Fibroblast of lung (primary cell): ENCODE data around the gene GMPR.

Source experiments
- CTCF ChIP-seq, 2 donors: IDR thresholded peaks in 1 of 2; conservative IDR thresholded peaks in 1 of 2; 1 replicate in 1 of 2; 2 replicates in 1 of 2; pipeline ENCODE4 v1.5.1; 2011 to 2012; ENCODE audit warnings: low read length in 2 of 2, control low read depth in 1 of 2, inconsistent platforms in 1 of 2, low read depth in 1 of 2, mild to moderate bottlenecking in 1 of 2
- EZH2 ChIP-seq: IDR thresholded peaks from 2 replicates; pipeline ENCODE4 v1.5.1; 2012; ENCODE audit warnings: low read length, control low read depth, mild to moderate bottlenecking; ENCODE audit errors: missing control alignments

DNA sequence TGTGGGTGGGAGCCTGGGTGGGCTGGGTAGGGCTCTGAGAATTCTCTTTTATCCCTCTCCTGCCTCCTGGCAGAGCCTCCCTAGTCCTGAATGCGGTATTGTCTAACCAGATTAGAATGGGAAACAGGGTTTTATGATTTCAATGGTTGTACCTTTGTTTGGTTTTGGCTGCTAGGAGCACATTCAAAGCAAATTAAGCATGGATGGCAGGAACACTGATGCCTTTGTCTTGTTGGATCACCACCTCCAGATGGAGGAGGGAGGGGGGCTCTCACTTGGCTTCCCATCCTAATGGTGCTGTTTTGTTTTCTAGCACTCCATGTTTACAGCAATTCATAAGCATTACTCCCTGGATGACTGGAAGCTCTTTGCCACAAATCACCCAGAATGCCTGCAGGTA is 11.6 kb downstream of the GMPR start:
- no peak for TF ChIP-seq EZH2
- no peak for TF ChIP-seq CTCF (conservative IDR thresholded peaks at IDR 0.05 in 1 of 2, IDR thresholded peaks at IDR 0.05 in 1 of 2; ENCODE audit: low read depth in 1 of 2, low read length in 2 of 2)
